ENCODE data around the gene MCTP2.

Gene MCTP2

GRCh38 chr15:94411285-94411684 lies 179.9 kb downstream of the MCTP2 start:
- no peak overlapping the region for H3K27ac ChIP-seq (ENCODE audit: extremely low read depth, low read depth, low read length)
- no peak overlapping the region for H3K4me3 ChIP-seq (ENCODE audit: low read depth, low read length)
- no peaks in the 10 kb centered on the region for H3K36me3 ChIP-seq (ENCODE audit: control insufficient read depth in 2 of 2, insufficient read depth in 1 of 2, low read length in 2 of 2)
- ChIA-PET CTCF (interaction anchor here (0.6 to 3.8 kb wide), 7 partner anchors 13 to 1320 kb away, joined by 3 to 29 read pairs (median 3); no protein-coding TSS in a partner anchor), POLR2A (no interaction called here)
- no peaks in the 10 kb centered on the region for H3K9me3 ChIP-seq (ENCODE audit: control insufficient read depth, insufficient read depth, low read depth, low read length)
- peaks cover 36% of the 10 kb centered on the region for H3K4me1 ChIP-seq (ENCODE audit: control insufficient read depth, insufficient read depth, low read length)
- no peak for TF ChIP-seq ZBTB21 (tag by site-specific recombination; IDR thresholded peaks at IDR 0.05)
- peak; percentile 84 for TF ChIP-seq ZIC2 (tag by site-specific recombination; IDR thresholded peaks at IDR 0.05)
- no peak for TF ChIP-seq ZNF501 (tag by site-specific recombination; IDR thresholded peaks at IDR 0.05)
- TF ChIP-seq ZNF398 (tag by site-specific recombination; IDR thresholded peaks at IDR 0.05): no peak
- TF ChIP-seq SCRT1 (tag by site-specific recombination; IDR thresholded peaks at IDR 0.05; ENCODE audit: borderline replicate concordance): no peak
- TF ChIP-seq ZNF16 (tag by site-specific recombination; IDR thresholded peaks at IDR 0.05; ENCODE audit: low read depth): no peak
- no peak for TF ChIP-seq HIC1 (tag by site-specific recombination; IDR thresholded peaks at IDR 0.05)
- no peak for TF ChIP-seq ZNF76 (tag by site-specific recombination; IDR thresholded peaks at IDR 0.05; ENCODE audit: borderline replicate concordance, low read depth)
- no peak for TF ChIP-seq TRIM28 (IDR thresholded peaks at IDR 0.05; ENCODE audit: borderline replicate concordance, low read length)
- peak; percentile 87 for TF ChIP-seq OSR2 (tag by site-specific recombination; IDR thresholded peaks at IDR 0.05)
- TF ChIP-seq ZNF639 (tag by site-specific recombination; IDR thresholded peaks at IDR 0.05): no peak
- TF ChIP-seq ZNF274 (IDR thresholded peaks at IDR 0.05; ENCODE audit: low read length): no peak
- TF ChIP-seq ZNF274 (tag by site-specific recombination; IDR thresholded peaks at IDR 0.05; ENCODE audit: borderline replicate concordance): no peak
- TF ChIP-seq ZNF23 (tag by site-specific recombination; IDR thresholded peaks at IDR 0.05; ENCODE audit: borderline replicate concordance): no peak
- no peak for TF ChIP-seq ZNF175 (tag by site-specific recombination; IDR thresholded peaks at IDR 0.05)
- no peak for TF ChIP-seq ZEB2 (tag by site-specific recombination; IDR thresholded peaks at IDR 0.05)
- no peak for TF ChIP-seq ZNF555 (tag by site-specific recombination; conservative IDR thresholded peaks at IDR 0.05)
- peak; percentile 63; the same call in 1 of the 2 replicates for TF ChIP-seq BCL6B (tag by site-specific recombination; IDR thresholded peaks at IDR 0.05)
- TF ChIP-seq ZNF580 (tag by site-specific recombination; IDR thresholded peaks at IDR 0.05): peak; percentile 31; the same call in 1 of the 2 replicates
- TF ChIP-seq BCL11A (tag by site-specific recombination; IDR thresholded peaks at IDR 0.05; ENCODE audit: low read depth): no peak
- TF ChIP-seq GFI1B (tag by site-specific recombination; IDR thresholded peaks at IDR 0.05): no peak
- TF ChIP-seq ZNF26 (tag by site-specific recombination; IDR thresholded peaks at IDR 0.05): no peak
- TF ChIP-seq ZNF37A (tag by site-specific recombination; IDR thresholded peaks at IDR 0.05): no peak
- no peak for TF ChIP-seq CTCF (tag by site-specific recombination; IDR thresholded peaks at IDR 0.05)
- TF ChIP-seq ZNF596 (tag by site-specific recombination; IDR thresholded peaks at IDR 0.05): no peak
- no peak for TF ChIP-seq ZNF121 (tag by site-specific recombination; IDR thresholded peaks at IDR 0.05)
- TF ChIP-seq ZNF341 (tag by site-specific recombination; IDR thresholded peaks at IDR 0.05; ENCODE audit: low read depth): no peak
- no peak for TF ChIP-seq ZFP41 (tag by site-specific recombination; IDR thresholded peaks at IDR 0.05; ENCODE audit: borderline replicate concordance)
- TF ChIP-seq ZNF146 (tag by site-specific recombination; IDR thresholded peaks at IDR 0.05): no peak
- no peak for TF ChIP-seq ZNF658 (tag by site-specific recombination; IDR thresholded peaks at IDR 0.05)
